Measurements from ENCODE around the gene SMTN.
A peak's percentile ranks its signal among the peaks of the same experiment; 100 is the strongest.

Gene SMTN

GRCh38 chr22:31118046-31118820 is 37.1 kb downstream of the SMTN start:
- DNase-seq (ENCODE audit: low spot score in 2 of 2) (no peak), ATAC-seq (ENCODE audit: low read depth) (no peak)
- Mint-ChIP-seq H3K27me3 (no peaks in the 10 kb centered on the region), H3K4me1 (peaks cover 3% of the 10 kb centered on the region), H3K36me3 (no peaks in the 10 kb centered on the region), H3K27ac (peak overlapping the region; percentile 38), H3K4me3 (no peak overlapping the region), H3K9me3 (no peaks in the 10 kb centered on the region)

DNA sequence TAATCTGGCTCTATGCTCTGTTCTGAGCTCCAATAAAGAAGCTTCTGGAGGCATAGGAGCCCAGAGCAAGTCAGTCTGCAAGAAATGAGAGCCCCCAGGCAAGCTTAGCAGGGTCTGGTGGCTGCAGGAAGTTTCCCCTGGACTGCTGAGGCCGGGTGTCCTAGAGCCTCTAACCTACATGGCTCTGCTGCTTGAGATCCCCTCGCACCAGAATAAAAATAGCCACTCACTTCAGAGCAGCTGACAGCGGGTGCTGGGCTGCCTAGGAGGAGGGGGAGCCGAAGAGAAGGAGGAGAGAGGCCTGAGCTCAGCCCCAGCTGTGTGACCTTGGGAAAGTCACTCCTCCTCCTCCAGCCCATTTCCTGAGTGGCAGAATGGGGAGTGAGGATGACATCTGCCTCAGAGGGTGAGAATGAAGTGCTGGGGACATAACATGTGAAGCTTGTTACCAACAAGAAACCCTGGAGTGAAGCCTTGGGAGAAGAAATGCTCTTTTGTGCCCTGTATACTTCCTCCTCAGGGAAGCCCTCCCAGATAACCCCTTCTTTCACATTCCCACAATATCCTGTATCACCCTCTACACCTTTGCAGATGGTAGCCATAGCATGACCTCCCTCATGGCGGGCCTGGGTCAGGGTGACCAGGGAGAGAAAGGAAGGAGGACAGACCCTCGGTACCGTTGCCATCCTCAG is 38.1 kb downstream of the SMTN start:
- Mint-ChIP-seq H3K4me1 (peaks cover 3% of the 10 kb centered on the region), H3K27ac (no peak overlapping the region), H3K27me3 (no peaks in the 10 kb centered on the region), H3K36me3 (no peaks in the 10 kb centered on the region), H3K9me3 (no peaks in the 10 kb centered on the region), H3K4me3 (no peak overlapping the region)
- DNase-seq (ENCODE audit: low spot score in 2 of 2) (no peak), ATAC-seq (ENCODE audit: low read depth) (no peak)

GRCh38 chr22:31120230-31120629 is 39.1 kb downstream of the SMTN start:
- Mint-ChIP-seq H3K9me3 (no peaks in the 10 kb centered on the region), H3K4me3 (no peak overlapping the region), H3K27ac (no peak overlapping the region), H3K36me3 (no peaks in the 10 kb centered on the region), H3K4me1 (peaks cover 3% of the 10 kb centered on the region), H3K27me3 (no peaks in the 10 kb centered on the region)
- DNase-seq (ENCODE audit: low spot score in 2 of 2), result no peak
- ATAC-seq (ENCODE audit: low read depth), result no peak

GRCh38 chr22:31120642-31121041 is 39.5 kb downstream of the SMTN start:
- ATAC-seq (ENCODE audit: low read depth) (no peak), DNase-seq (ENCODE audit: low spot score in 2 of 2) (no peak)
- H3K36me3 Mint-ChIP-seq, result no peaks in the 10 kb centered on the region
- peaks cover 3% of the 10 kb centered on the region for H3K27me3 Mint-ChIP-seq
- H3K27ac Mint-ChIP-seq, result no peak overlapping the region
- no peak overlapping the region for H3K4me3 Mint-ChIP-seq
- H3K9me3 Mint-ChIP-seq, result no peaks in the 10 kb centered on the region
- peaks cover 3% of the 10 kb centered on the region for H3K4me1 Mint-ChIP-seq

- Mint-ChIP-seq H3K4me3 (no peak overlapping the region), H3K4me1 (peaks cover 7% of the 10 kb centered on the region), H3K36me3 (no peaks in the 10 kb centered on the region), H3K27me3 (peaks cover 5% of the 10 kb centered on the region), H3K27ac (no peak overlapping the region), H3K9me3 (no peaks in the 10 kb centered on the region)
- no peak for ATAC-seq (ENCODE audit: low read depth)
- DNase-seq (ENCODE audit: low spot score in 2 of 2), result no peak
Measured at GRCh38 chr22:31121403-31121802, 40.3 kb downstream of the SMTN start.

DNA sequence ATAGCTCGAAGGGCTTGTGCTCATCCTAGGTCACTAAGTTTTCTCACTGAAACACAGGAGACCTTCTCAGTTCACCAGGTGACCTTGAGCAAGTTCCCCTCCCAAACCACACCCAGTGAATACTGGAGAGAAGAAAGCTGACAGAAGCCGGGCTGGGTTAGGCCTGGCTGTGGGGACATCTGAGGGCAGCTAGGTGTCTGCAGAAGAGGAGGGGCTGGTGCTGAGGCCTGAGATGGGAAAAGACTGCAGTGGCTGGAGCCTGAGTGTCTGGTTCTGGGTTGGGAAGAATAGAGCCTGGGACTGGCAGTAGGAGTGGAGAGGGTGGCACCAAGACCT is 41.0 kb downstream of the SMTN start:
- no peak overlapping the region for H3K4me3 Mint-ChIP-seq
- peak overlapping the region; percentile 15 for H3K27ac Mint-ChIP-seq
- ATAC-seq (ENCODE audit: low read depth) (no peak), DNase-seq (ENCODE audit: low spot score in 2 of 2) (no peak)
- no peaks in the 10 kb centered on the region for H3K36me3 Mint-ChIP-seq
- peaks cover 6% of the 10 kb centered on the region for H3K27me3 Mint-ChIP-seq
- H3K4me1 Mint-ChIP-seq, result peaks cover 9% of the 10 kb centered on the region
- H3K9me3 Mint-ChIP-seq, result no peaks in the 10 kb centered on the region

DNA sequence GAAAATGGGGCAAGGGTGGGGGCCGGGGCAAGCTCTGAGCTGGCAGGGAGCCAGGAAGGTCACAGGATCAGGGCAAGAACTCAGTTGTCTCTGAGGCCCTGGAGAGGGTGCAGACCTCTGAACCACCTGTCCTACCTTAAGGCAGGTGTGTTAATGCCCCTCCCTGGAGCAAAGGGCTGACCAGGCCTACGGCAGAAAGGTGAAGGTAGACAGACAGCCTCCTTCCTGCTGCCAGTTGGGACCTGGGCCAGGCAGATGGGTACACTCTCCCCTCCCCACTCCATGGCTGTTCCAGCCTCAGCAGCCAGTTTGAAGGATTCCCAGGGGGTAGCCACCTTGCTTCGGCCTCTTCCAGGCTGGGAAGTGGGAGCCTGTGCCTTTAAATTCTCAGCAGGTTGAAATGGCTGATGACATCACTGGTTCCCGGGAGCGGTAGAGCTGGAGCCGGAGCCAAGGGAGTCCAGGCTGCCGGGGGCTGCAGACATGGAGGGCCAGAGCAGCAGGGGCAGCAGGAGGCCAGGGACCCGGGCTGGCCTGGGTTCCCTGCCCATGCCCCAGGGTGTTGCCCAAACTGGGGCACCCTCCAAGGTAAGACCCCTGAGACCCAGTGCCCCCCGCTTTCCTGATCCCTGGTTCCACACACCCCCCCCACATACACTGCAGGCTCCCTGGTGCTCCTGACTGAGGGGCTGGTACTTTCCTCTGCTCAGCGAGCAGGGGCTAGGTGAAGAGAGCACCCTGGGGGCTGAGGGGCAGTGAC is 41.6 kb downstream of the SMTN start, which contains the start of gene INPP5J:
Gene INPP5J (plus strand): TSS at position 435 of the 760 bp plus-strand sequence. CDS start 49 bp downstream, at position 484.
- Mint-ChIP-seq H3K27me3 (peaks cover 9% of the 10 kb centered on the region), H3K4me1 (peaks cover 12% of the 10 kb centered on the region), H3K4me3 (no peak within 1 kb of the TSS), H3K27ac (peak within 1 kb of the TSS; percentile 15), H3K36me3 (no peaks in the 10 kb centered on the region), H3K9me3 (no peaks in the 10 kb centered on the region)
- DNase-seq (ENCODE audit: low spot score in 2 of 2) (no peak), ATAC-seq (ENCODE audit: low read depth) (no peak)

GRCh38 chr22:31123292-31123602 is 42.1 kb downstream of the SMTN start:
- Mint-ChIP-seq H3K27me3 (peaks cover 11% of the 10 kb centered on the region), H3K27ac (no peak overlapping the region), H3K4me3 (no peak overlapping the region), H3K9me3 (no peaks in the 10 kb centered on the region), H3K4me1 (peaks cover 14% of the 10 kb centered on the region), H3K36me3 (no peaks in the 10 kb centered on the region)
- no peak for ATAC-seq (ENCODE audit: low read depth)
- no peak for DNase-seq (ENCODE audit: low spot score in 2 of 2)

DNA sequence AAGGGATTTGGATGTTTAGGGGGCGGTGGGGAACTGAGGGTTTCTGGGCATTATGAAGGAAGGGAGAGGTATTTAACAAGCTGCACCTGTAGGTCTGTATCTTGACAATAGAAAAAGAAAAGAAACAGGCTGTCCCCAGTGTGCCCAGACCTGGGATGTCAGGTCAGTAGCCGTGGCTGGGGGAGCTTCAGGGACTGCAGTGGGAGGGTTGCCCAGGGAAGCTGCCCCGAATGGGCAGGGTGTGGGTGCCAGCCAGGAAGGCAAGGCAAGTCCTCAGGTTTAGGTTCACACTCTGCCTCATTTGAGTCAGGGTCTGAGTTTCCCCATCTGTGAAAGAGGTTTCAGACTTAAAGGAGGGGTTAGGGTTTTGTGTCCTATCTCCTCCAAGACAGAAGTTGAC is 43.2 kb downstream of the SMTN start:
- Mint-ChIP-seq H3K27ac (no peak overlapping the region), H3K36me3 (no peaks in the 10 kb centered on the region), H3K27me3 (peaks cover 11% of the 10 kb centered on the region), H3K9me3 (no peaks in the 10 kb centered on the region), H3K4me1 (peaks cover 14% of the 10 kb centered on the region), H3K4me3 (no peak overlapping the region)
- ATAC-seq (ENCODE audit: low read depth), result no peak
- DNase-seq (ENCODE audit: low spot score in 2 of 2), result no peak

DNA sequence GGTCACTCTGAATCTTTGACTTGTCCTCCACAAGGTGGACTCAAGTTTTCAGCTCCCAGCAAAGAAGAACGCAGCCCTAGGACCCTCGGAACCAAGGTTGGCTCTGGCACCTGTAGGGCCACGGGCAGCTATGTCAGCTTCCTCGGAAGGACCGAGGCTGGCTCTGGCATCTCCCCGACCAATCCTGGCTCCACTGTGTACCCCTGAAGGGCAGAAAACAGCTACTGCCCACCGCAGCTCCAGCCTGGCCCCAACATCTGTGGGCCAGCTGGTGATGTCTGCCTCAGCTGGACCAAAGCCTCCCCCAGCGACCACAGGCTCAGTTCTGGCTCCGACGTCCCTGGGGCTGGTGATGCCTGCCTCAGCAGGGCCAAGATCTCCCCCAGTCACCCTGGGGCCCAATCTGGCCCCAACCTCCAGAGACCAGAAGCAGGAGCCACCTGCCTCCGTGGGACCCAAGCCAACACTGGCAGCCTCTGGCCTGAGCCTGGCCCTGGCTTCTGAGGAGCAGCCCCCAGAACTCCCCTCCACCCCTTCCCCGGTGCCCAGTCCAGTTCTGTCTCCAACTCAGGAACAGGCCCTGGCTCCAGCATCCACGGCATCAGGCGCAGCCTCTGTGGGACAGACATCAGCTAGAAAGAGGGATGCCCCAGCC is 43.8 kb downstream of the SMTN start:
- Mint-ChIP-seq H3K9me3 (no peaks in the 10 kb centered on the region), H3K4me1 (peaks cover 14% of the 10 kb centered on the region), H3K36me3 (no peaks in the 10 kb centered on the region), H3K4me3 (no peak overlapping the region), H3K27ac (no peak overlapping the region), H3K27me3 (peaks cover 11% of the 10 kb centered on the region)
- ATAC-seq (ENCODE audit: low read depth) (no peak), DNase-seq (ENCODE audit: low spot score in 2 of 2) (no peak)

DNA sequence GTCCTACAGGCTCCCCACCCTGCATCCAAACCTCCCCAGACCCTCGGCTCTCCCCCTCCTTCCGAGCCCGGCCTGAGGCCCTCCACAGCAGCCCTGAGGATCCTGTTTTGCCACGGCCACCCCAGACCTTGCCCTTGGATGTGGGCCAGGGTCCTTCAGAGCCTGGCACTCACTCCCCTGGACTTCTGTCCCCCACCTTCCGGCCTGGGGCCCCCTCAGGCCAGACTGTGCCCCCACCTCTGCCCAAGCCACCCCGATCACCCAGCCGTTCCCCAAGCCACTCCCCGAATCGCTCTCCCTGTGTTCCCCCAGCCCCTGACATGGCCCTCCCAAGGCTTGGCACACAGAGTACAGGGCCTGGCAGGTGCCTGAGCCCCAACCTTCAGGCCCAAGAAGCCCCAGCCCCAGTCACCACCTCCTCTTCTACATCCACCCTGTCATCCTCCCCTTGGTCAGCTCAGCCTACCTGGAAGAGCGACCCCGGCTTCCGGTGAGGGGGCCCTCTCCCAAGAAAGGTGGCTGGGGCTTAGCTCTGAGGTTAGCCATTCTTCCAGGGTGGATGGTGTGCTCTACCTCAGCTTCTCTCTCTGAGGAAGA is 44.5 kb downstream of the SMTN start:
- no peaks in the 10 kb centered on the region for H3K36me3 Mint-ChIP-seq
- H3K9me3 Mint-ChIP-seq, result no peaks in the 10 kb centered on the region
- peaks cover 11% of the 10 kb centered on the region for H3K27me3 Mint-ChIP-seq
- no peak for ATAC-seq (ENCODE audit: low read depth)
- H3K27ac Mint-ChIP-seq, result no peak overlapping the region
- H3K4me1 Mint-ChIP-seq, result peaks cover 14% of the 10 kb centered on the region
- no peak for DNase-seq (ENCODE audit: low spot score in 2 of 2)
- H3K4me3 Mint-ChIP-seq, result no peak overlapping the region

DNA sequence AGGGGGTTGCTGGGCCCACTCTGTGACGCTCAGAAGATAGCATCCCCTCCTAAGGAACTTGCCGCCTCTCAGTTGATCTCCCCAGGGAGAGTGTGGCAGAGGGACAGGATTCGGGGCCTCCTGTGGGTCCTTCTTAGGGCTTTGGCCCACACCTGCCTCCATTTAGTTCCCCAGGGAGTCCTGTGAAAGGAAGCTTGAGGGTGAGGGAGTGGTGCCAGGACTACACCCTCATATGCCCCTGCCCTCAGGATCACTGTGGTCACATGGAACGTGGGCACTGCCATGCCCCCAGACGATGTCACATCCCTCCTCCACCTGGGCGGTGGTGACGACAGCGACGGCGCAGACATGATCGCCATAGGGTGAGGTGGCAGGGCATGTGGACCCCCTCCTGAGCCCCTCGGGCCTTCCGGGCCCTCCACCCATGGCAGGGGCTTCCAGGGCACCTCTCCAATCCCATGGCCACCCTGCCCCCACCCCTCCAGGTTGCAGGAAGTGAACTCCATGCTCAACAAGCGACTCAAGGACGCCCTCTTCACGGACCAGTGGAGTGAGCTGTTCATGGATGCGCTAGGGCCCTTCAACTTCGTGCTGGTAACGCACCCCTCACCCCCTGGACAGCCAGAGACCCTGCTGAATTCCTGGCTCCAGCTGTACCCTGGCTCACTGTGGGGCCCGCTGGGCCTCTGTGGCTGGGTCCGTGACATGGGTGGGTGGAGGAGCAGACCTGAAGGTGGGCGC is 45.2 kb downstream of the SMTN start:
- DNase-seq (ENCODE audit: low spot score in 2 of 2) (no peak), ATAC-seq (ENCODE audit: low read depth) (no peak)
- no peaks in the 10 kb centered on the region for H3K36me3 Mint-ChIP-seq
- H3K27ac Mint-ChIP-seq, result no peak overlapping the region
- H3K4me1 Mint-ChIP-seq, result peaks cover 14% of the 10 kb centered on the region
- peaks cover 11% of the 10 kb centered on the region for H3K27me3 Mint-ChIP-seq
- H3K4me3 Mint-ChIP-seq, result no peak overlapping the region
- no peaks in the 10 kb centered on the region for H3K9me3 Mint-ChIP-seq

- Mint-ChIP-seq H3K27ac (no peak overlapping the region), H3K36me3 (no peaks in the 10 kb centered on the region), H3K27me3 (peaks cover 11% of the 10 kb centered on the region), H3K9me3 (no peaks in the 10 kb centered on the region), H3K4me3 (no peak overlapping the region), H3K4me1 (peaks cover 12% of the 10 kb centered on the region)
- DNase-seq (ENCODE audit: low spot score in 2 of 2), result no peak
- ATAC-seq (ENCODE audit: low read depth), result no peak
Measured at GRCh38 chr22:31126869-31127175, 45.7 kb downstream of the SMTN start.
